GM19240 (cell line): ENCODE data around the gene TRABD.

Experiments
- DNase-seq: peaks from one replicate; pipeline ENCODE4 v3.0.0; 2011; ENCODE audit warnings: low spot score; ENCODE audit not compliant: insufficient read length

Gene TRABD

GRCh38 chr22:50217543-50218152, 31.9 kb downstream of the TRABD start:
- no peak for DNase-seq

GRCh38 chr22:50218153-50218995, 32.7 kb downstream of the TRABD start:
- DNase-seq = no peak

GRCh38 chr22:50218996-50219727, 33.4 kb downstream of the TRABD start:
- no peak for DNase-seq

GRCh38 chr22:50219800-50220602, 34.3 kb downstream of the TRABD start:
- DNase-seq = no peak

GRCh38 chr22:50220603-50221409, 35.1 kb downstream of the TRABD start:
- DNase-seq = no peak

- DNase-seq = no peak
Observed at GRCh38 chr22:50221410-50222300, 35.9 kb downstream of the TRABD start.

GRCh38 chr22:50222508-50222907, 36.8 kb downstream of the TRABD start:
- no peak for DNase-seq

- DNase-seq = no peak
Observed at GRCh38 chr22:50224071-50224470, 38.4 kb downstream of the TRABD start.

- DNase-seq = no peak
Observed at GRCh38 chr22:50225200-50225969, 39.7 kb downstream of the TRABD start.

- no peak for DNase-seq
Observed at GRCh38 chr22:50226063-50226874, 40.6 kb downstream of the TRABD start.

- no peak for DNase-seq
Observed at GRCh38 chr22:50226875-50227165, 41.1 kb downstream of the TRABD start.

- DNase-seq = no peak
Observed at GRCh38 chr22:50227579-50228215, 42.0 kb downstream of the TRABD start.

- no peak for DNase-seq
Observed at GRCh38 chr22:50228366-50228765, 42.7 kb downstream of the TRABD start.

- no peak for DNase-seq
Observed at GRCh38 chr22:50229370-50229769, 43.7 kb downstream of the TRABD start.

- no peak for DNase-seq
Observed at GRCh38 chr22:50232481-50233151, 46.9 kb downstream of the TRABD start.

- no peak for DNase-seq
Observed at GRCh38 chr22:50233223-50233622, 47.5 kb downstream of the TRABD start.

- no peak for DNase-seq
Observed at GRCh38 chr22:50236731-50237409, 51.2 kb downstream of the TRABD start.
